ENCODE measurements around the gene ACAP1. TPM values are rescaled to one million over a fixed set of nuclear protein-coding genes. Genes with fewer than 3 reads are reported as not detected.
A peak's percentile ranks its signal among the peaks of the same experiment; 100 is the strongest.

ACAP1 gene
- total and polyA plus RNA-seq, 2 experiments from 2014 or later, result 10.2 TPM; not detected in 1

DNA sequence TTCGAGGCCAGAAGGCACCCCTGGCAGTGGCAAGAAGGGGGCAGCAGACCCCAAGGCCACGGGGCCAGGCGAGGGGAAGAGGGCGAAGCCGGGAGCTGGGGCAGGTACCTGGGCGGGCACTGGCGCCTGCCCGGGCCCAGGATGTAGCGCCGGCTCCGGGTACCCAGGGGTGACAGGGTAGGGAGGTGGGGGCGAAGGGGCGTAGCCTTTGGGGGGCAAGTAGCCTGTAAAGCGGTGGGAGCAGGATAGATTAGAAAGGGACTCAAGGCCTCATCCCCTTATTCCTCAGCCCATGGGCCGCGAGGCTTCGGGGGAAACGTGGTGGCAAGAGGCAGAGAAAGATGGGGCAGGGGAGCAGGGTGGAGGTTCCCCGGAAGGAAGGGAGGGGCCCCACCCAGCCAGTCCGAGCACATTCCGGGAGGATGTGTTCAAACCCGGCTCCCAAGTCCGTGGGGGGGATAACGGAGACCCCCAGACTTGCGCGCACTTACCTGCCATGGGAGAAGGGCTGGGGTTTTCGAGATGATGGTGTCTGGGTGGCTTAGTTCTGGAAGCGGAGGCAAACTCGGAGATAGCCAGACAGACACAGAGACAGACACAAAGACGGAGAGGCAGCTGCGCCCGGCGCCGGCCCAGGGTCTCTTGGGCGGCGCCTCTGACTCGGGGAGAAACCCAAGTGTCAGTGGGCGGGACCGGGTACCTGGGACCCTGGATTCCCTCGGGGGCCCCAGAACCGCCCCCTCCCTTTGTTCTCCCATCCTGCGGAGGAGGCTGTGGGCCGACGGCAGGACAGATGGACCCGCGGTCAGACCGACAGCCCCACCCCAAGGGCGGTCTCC, 57.5 kb downstream of the ACAP1 start:
- DNase-seq (ENCODE audit: low spot score), result peak; percentile 76
- peak overlapping the region; percentile 90 for H2AFZ ChIP-seq
- peak overlapping the region; percentile 94 for H3K4me2 ChIP-seq
- no peaks in the 10 kb centered on the region for H3K36me3 ChIP-seq (replicated peaks; ENCODE audit: insufficient read depth, low read depth)
- peaks cover 9% of the 10 kb centered on the region for H3K4me1 ChIP-seq (ENCODE audit: insufficient read depth)
- H3K79me2 ChIP-seq, result peaks cover 10% of the 10 kb centered on the region
- H3K9me3 ChIP-seq (ENCODE audit: low read depth), result no peaks in the 10 kb centered on the region
- no peak for TF ChIP-seq EZH2phosphoT487 (IDR thresholded peaks at IDR 0.05; ENCODE audit: low read depth, severe bottlenecking, unreplicated experiment)
- no peak for TF ChIP-seq EZH2 (IDR thresholded peaks at IDR 0.05; ENCODE audit: borderline replicate concordance)
- TF ChIP-seq, protein P1, sequence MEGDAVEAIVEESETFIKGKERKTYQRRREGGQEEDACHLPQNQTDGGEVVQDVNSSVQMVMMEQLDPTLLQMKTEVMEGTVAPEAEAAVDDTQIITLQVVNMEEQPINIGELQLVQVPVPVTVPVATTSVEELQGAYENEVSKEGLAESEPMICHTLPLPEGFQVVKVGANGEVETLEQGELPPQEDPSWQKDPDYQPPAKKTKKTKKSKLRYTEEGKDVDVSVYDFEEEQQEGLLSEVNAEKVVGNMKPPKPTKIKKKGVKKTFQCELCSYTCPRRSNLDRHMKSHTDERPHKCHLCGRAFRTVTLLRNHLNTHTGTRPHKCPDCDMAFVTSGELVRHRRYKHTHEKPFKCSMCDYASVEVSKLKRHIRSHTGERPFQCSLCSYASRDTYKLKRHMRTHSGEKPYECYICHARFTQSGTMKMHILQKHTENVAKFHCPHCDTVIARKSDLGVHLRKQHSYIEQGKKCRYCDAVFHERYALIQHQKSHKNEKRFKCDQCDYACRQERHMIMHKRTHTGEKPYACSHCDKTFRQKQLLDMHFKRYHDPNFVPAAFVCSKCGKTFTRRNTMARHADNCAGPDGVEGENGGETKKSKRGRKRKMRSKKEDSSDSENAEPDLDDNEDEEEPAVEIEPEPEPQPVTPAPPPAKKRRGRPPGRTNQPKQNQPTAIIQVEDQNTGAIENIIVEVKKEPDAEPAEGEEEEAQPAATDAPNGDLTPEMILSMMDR (IDR thresholded peaks at IDR 0.05; ENCODE audit: poor library complexity), result peak; percentile 21
- H3K4me3 ChIP-seq, result peak overlapping the region; percentile 95
- H3K27me3 ChIP-seq, result no peaks in the 10 kb centered on the region
- 6% methylated on average over 35 of the region's 48 CpGs for WGBS (ENCODE audit: low lambda C conversion rate, missing lambda C conversion rate)
- H3K27ac ChIP-seq, result peak overlapping the region; percentile 95
- H3K9me2 ChIP-seq (replicated peaks; ENCODE audit: insufficient read depth), result no peaks in the 10 kb centered on the region
- no peaks in the 10 kb centered on the region for H4K20me1 ChIP-seq (ENCODE audit: insufficient read depth, poor library complexity, severe bottlenecking)

DNA sequence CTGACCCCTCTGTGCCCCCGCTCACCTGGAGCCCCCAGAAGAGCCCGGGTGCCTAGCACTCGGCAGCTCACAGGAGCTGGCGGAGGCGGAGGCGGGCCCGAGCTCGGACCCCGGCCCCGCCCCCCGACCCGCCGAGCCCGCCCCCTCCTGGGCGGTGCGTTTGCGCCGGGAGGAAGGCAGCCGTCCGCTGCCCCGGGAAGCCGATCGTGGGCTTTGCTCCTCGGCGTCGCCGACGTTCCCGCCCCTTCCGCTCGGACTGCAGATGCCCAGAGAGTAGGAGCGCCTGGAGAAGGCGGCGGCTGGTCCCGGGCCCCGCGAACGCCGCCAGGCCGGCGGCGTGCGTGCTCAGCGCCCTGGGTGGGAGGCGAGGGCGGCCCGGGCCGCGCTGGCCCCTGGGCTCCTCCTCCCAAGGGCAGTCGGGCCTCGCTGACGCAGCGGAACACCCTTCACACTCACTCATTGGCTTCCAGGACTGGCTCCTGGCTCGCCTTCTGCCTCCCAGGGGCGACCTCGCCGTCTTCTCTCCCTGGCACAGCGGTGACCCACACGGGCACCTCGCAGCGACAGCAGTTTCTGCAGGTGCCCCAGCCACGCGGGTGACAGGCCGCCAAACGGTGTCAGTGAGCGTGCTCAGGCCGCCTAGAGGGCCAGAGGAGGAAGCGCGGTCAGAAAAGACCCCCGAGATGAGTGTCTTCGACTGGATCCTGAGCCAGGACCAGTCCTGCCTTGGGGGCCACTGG, 58.3 kb downstream of the ACAP1 start, which contains the start of gene PLSCR3:
Gene PLSCR3, minus strand, starts transcription at position 74 of the 740 bp plus-strand sequence. CDS start 415 bp downstream, outside the sequence.
- Histone ChIP-seq H3K4me1 (ENCODE audit: insufficient read depth) (peaks cover 9% of the 10 kb centered on the region), H3K27ac (peak within 1 kb of the TSS; percentile 95)
- 2% methylated on average over 47 of the region's 71 CpGs for WGBS (ENCODE audit: low lambda C conversion rate, missing lambda C conversion rate)

DNA sequence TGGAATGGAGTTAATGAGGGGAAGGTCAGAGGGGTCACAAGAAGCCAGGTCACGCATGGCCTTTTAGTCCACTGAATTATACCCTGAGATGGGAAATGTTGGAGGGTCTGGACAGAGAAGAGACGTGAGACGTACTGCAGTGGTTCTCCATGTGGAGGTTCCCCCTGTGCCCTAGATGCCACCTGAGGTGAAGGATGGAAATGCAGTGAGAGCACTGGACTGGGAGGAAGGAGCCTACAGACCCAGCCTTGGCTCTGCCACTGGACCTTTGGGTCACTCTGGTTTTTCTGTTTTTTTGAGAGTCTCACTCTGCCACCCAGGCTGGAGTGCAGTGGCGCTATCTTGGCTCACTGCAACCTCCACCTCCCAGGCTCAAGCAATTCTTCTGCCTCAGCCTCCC, 59.8 kb downstream of the ACAP1 start:
- Histone ChIP-seq H3K4me1 (ENCODE audit: insufficient read depth) (peaks cover 9% of the 10 kb centered on the region), H3K4me3 (no peak overlapping the region), H3K9me3 (ENCODE audit: low read depth) (no peaks in the 10 kb centered on the region), H3K4me2 (no peak overlapping the region), H3K79me2 (peaks cover 10% of the 10 kb centered on the region), H3K9me2 (replicated peaks; ENCODE audit: insufficient read depth) (no peaks in the 10 kb centered on the region), H3K36me3 (replicated peaks; ENCODE audit: insufficient read depth, low read depth) (no peaks in the 10 kb centered on the region), H3K27ac (no peak overlapping the region), H2AFZ (no peak overlapping the region), H4K20me1 (ENCODE audit: insufficient read depth, poor library complexity, severe bottlenecking) (no peaks in the 10 kb centered on the region), H3K27me3 (no peaks in the 10 kb centered on the region)
- DNase-seq (ENCODE audit: low spot score), result no peak
- TF ChIP-seq EZH2 (IDR thresholded peaks at IDR 0.05; ENCODE audit: borderline replicate concordance) (no peak), EZH2phosphoT487 (IDR thresholded peaks at IDR 0.05; ENCODE audit: low read depth, severe bottlenecking, unreplicated experiment) (no peak)
- TF ChIP-seq, protein P1 (IDR thresholded peaks at IDR 0.05; ENCODE audit: poor library complexity), result no peak
- 93% methylated on average over 4 of the region's 4 CpGs for WGBS (ENCODE audit: low lambda C conversion rate, missing lambda C conversion rate)

More for the DNA sequence above, 58.3 kb downstream of the ACAP1 start, which contains the start of gene PLSCR3:
- TF ChIP-seq, protein P1 (IDR thresholded peaks at IDR 0.05; ENCODE audit: poor library complexity), result peak; percentile 39
- TF ChIP-seq EZH2phosphoT487 (IDR thresholded peaks at IDR 0.05; ENCODE audit: low read depth, severe bottlenecking, unreplicated experiment) (no peak), EZH2 (IDR thresholded peaks at IDR 0.05; ENCODE audit: borderline replicate concordance) (no peak)
- no peaks in the 10 kb centered on the region for H3K9me2 ChIP-seq (replicated peaks; ENCODE audit: insufficient read depth)
- peak within 1 kb of the TSS; percentile 95 for H3K4me3 ChIP-seq
- DNase-seq (ENCODE audit: low spot score), result peak; percentile 92
- no peaks in the 10 kb centered on the region for H3K9me3 ChIP-seq (ENCODE audit: low read depth)
- H2AFZ ChIP-seq, result peak within 1 kb of the TSS; percentile 90
- no peaks in the 10 kb centered on the region for H4K20me1 ChIP-seq (ENCODE audit: insufficient read depth, poor library complexity, severe bottlenecking)
- H3K79me2 ChIP-seq, result peaks cover 10% of the 10 kb centered on the region
- peak within 1 kb of the TSS; percentile 94 for H3K4me2 ChIP-seq
- H3K36me3 ChIP-seq (replicated peaks; ENCODE audit: insufficient read depth, low read depth), result no peaks in the 10 kb centered on the region
- H3K27me3 ChIP-seq, result no peaks in the 10 kb centered on the region
